ENCODE measurements around the gene USP8.

DNA sequence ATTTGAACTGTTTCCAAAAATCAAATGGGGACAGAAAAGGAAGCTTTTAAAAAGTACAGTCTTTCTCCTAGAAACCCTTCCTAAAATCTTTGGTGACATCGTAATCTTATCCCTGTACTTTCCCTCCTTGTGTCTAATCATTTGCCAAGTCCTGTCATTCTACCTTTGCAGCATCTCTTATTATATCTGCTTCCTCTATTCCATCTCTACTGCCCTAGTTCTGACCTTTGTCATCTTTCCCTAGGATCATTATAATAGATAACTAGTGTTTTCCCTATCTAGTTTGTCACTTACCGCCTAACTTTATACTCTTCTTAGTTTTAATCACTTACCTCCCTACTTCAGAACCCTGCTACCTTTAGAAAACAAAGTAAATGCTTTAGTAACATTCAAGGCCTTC lies 11.6 kb downstream of the USP8 start:
- TF ChIP-seq, protein P1, sequence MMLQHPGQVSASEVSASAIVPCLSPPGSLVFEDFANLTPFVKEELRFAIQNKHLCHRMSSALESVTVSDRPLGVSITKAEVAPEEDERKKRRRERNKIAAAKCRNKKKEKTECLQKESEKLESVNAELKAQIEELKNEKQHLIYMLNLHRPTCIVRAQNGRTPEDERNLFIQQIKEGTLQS (IDR thresholded peaks at IDR 0.05): no peak
- no peak for TF ChIP-seq NR2F2 (IDR thresholded peaks at IDR 0.05)
- TF ChIP-seq, protein P2, sequence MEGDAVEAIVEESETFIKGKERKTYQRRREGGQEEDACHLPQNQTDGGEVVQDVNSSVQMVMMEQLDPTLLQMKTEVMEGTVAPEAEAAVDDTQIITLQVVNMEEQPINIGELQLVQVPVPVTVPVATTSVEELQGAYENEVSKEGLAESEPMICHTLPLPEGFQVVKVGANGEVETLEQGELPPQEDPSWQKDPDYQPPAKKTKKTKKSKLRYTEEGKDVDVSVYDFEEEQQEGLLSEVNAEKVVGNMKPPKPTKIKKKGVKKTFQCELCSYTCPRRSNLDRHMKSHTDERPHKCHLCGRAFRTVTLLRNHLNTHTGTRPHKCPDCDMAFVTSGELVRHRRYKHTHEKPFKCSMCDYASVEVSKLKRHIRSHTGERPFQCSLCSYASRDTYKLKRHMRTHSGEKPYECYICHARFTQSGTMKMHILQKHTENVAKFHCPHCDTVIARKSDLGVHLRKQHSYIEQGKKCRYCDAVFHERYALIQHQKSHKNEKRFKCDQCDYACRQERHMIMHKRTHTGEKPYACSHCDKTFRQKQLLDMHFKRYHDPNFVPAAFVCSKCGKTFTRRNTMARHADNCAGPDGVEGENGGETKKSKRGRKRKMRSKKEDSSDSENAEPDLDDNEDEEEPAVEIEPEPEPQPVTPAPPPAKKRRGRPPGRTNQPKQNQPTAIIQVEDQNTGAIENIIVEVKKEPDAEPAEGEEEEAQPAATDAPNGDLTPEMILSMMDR (IDR thresholded peaks at IDR 0.05; ENCODE audit: low read depth, low read length, missing input control): no peak
- TF ChIP-seq GABPA (IDR thresholded peaks at IDR 0.05 in 1 of 2, conservative IDR thresholded peaks at IDR 0.05 in 1 of 2): no peak
- TF ChIP-seq RAD21 (IDR thresholded peaks at IDR 0.05): no peak
- no peak for TF ChIP-seq FOXA1 (IDR thresholded peaks at IDR 0.05)
- no peak for TF ChIP-seq RXRA (IDR thresholded peaks at IDR 0.05)
- TF ChIP-seq SP1 (IDR thresholded peaks at IDR 0.05): no peak
- TF ChIP-seq, protein P3, sequence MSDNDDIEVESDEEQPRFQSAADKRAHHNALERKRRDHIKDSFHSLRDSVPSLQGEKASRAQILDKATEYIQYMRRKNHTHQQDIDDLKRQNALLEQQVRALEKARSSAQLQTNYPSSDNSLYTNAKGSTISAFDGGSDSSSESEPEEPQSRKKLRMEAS (IDR thresholded peaks at IDR 0.05): no peak
- no peak for TF ChIP-seq YY1 (IDR thresholded peaks at IDR 0.05)
- TF ChIP-seq, protein P4, sequence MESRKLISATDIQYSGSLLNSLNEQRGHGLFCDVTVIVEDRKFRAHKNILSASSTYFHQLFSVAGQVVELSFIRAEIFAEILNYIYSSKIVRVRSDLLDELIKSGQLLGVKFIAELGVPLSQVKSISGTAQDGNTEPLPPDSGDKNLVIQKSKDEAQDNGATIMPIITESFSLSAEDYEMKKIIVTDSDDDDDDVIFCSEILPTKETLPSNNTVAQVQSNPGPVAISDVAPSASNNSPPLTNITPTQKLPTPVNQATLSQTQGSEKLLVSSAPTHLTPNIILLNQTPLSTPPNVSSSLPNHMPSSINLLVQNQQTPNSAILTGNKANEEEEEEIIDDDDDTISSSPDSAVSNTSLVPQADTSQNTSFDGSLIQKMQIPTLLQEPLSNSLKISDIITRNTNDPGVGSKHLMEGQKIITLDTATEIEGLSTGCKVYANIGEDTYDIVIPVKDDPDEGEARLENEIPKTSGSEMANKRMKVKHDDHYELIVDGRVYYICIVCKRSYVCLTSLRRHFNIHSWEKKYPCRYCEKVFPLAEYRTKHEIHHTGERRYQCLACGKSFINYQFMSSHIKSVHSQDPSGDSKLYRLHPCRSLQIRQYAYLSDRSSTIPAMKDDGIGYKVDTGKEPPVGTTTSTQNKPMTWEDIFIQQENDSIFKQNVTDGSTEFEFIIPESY (IDR thresholded peaks at IDR 0.05): no peak
- no peak for TF ChIP-seq TAF1 (conservative IDR thresholded peaks at IDR 0.05)
